Kidney (tissue), 14 donors: ENCODE results near the gene ARMC5. TPM values are rescaled to one million over a fixed set of nuclear protein-coding genes. Genes with fewer than 3 reads are reported as not detected.
A peak's percentile ranks its signal among the peaks of the same experiment; 100 is the strongest.
"Not testable (repeated sequence)": the region's sequence is repeated elsewhere in the genome, so short reads cannot be mapped to it uniquely, and the experiment has no call there.

Source experiments
- DNase-seq, 5 donors: peaks; one replicate each; pipeline ENCODE4 v3.0.0-alpha.2; 2013 to 2020
- FAIRE-seq: peaks from 2 replicates; lab custom pipeline; 2012; peaks lifted over from hg19 to GRCh38; lab: Jason Lieb, UNC
- H3K27ac ChIP-seq, 2 donors: one replicate each; pipeline ENCODE4 v1.7.0; 2013; ENCODE audit warnings: low read depth in 2 of 2, low read length in 2 of 2, inconsistent platforms in 1 of 2
- H3K27me3 ChIP-seq: one replicate; pipeline ENCODE4 v1.7.1; 2013; ENCODE audit warnings: low read length, inconsistent platforms; ENCODE audit not compliant: control insufficient read depth, insufficient read depth
- H3K36me3 ChIP-seq, 3 donors: one replicate each; pipeline versions ENCODE4 v1.7.0 to v1.7.1; 2013; ENCODE audit warnings: low read length in 3 of 3, control low read depth in 1 of 3, inconsistent platforms in 1 of 3; ENCODE audit not compliant: insufficient read depth in 3 of 3, control insufficient read depth in 2 of 3
- H3K4me1 ChIP-seq, 3 donors: one replicate each; pipeline versions ENCODE4 v1.7.0 to v1.7.1; 2013; ENCODE audit warnings: low read length in 3 of 3, inconsistent platforms in 1 of 3, low read depth in 1 of 3; ENCODE audit not compliant: control insufficient read depth in 2 of 3, insufficient read depth in 2 of 3
- H3K4me3 ChIP-seq, 3 donors: one replicate each; pipeline versions ENCODE4 v1.7.0 to v1.8.1; 2013; ENCODE audit warnings: low read length in 3 of 3, control low read depth in 1 of 3, inconsistent platforms in 1 of 3
- H3K9ac ChIP-seq, 3 donors: one replicate each; pipeline versions ENCODE4 v1.7.0 to v1.7.1; 2013; ENCODE audit warnings: low read length in 3 of 3, control low read depth in 1 of 3, inconsistent platforms in 1 of 3
- H3K9me3 ChIP-seq, 3 donors: one replicate each; pipeline versions ENCODE4 v1.7.0 to v1.7.1; 2013; ENCODE audit warnings: low read length in 3 of 3, control low read depth in 1 of 3, inconsistent platforms in 1 of 3; ENCODE audit not compliant: control insufficient read depth in 2 of 3, insufficient read depth in 1 of 3
- CTCF ChIP-seq: IDR thresholded peaks from 3 replicates; pipeline ENCODE4 v1.5.1; 2012; ENCODE audit warnings: mild to moderate bottlenecking, moderate library complexity, borderline replicate concordance; ENCODE audit not compliant: insufficient read depth; ENCODE audit errors: extremely low read depth
- intact Hi-C: fragments of 100-400 bp; cut with DNase I; formaldehyde crosslinking; loops from one replicate; pipeline ENCODE4 v1.11.1; 2022
- polyA plus RNA-seq: library from polyadenylated mRNA; stranded (reverse); fragments of 350-450 nt; fragmentation: Illumina TruSeq; extraction: RNeasy Lipid Tissue Mini Kit (QIAGEN cat#74804); gene quantifications from one replicate; pipeline ENCODE4 v1.2.3, GENCODE V29; 2014; ENCODE audit warnings: low read depth, low replicate concordance; ENCODE audit not compliant: insufficient read depth
- total RNA-seq: library from RNA; stranded (reverse); fragmentation: NEBNext Ultra II Directional; extraction: Animal tissue kit (Norgen Biotek cat#: 25700); gene quantifications from one replicate; pipeline ENCODE4 v1.2.1, GENCODE V29; 2021
- donor health status: control.
- donor health status: control.
- donor health status: control.
- donor health status: control.
- donor health status: control.
- donor health status: DM: yes; HTN: yes; CAD: no.
- donor health status: Normal renal cell carcinoma (clear cell type).

Gene ARMC5
- total and polyA plus RNA-seq, 2 donors from 2014 or later, result 9.6 to 10.9 TPM

GRCh38 chr16:31439519-31439918 is 19.8 kb upstream of the ARMC5 start:
- no peaks in the 10 kb centered on the region for H3K27me3 ChIP-seq
- no peak overlapping the region for H3K9ac ChIP-seq
- no peak for TF ChIP-seq CTCF
- H3K36me3 ChIP-seq, result no peaks in the 10 kb centered on the region
- no peaks in the 10 kb centered on the region for H3K4me1 ChIP-seq
- no peak overlapping the region for H3K27ac ChIP-seq
- no peaks in the 10 kb centered on the region for H3K9me3 ChIP-seq
- intact Hi-C loops, result no loop called here
- DNase-seq (peak in 1 of 5 donors; percentile 12), FAIRE-seq (no peak)
- H3K4me3 ChIP-seq, result no peak overlapping the region

- intact Hi-C loops, result loop anchor here (10.0 kb wide), 1 partner anchor 456 kb away; the partner anchor contains the start of gene HSD3B7
- Histone ChIP-seq H3K36me3 (no peaks in the 10 kb centered on the region), H3K27me3 (no peaks in the 10 kb centered on the region), H3K4me1 (no peaks in the 10 kb centered on the region), H3K9me3 (no peaks in the 10 kb centered on the region), H3K4me3 (no peak overlapping the region), H3K27ac (no peak overlapping the region), H3K9ac (no peak overlapping the region)
- FAIRE-seq, result no peak
- DNase-seq, result peak in 1 of 5 donors; percentile 11
- TF ChIP-seq CTCF, result no peak
These were observed 18.7 kb upstream of the ARMC5 start for GRCh38 chr16:31440516-31441184.

- FAIRE-seq (no peak), DNase-seq (peak in 2 of 5 donors; percentile 64 to 70)
- no peak overlapping the region for H3K4me3 ChIP-seq
- H3K27me3 ChIP-seq, result no peaks in the 10 kb centered on the region
- no peaks in the 10 kb centered on the region for H3K36me3 ChIP-seq
- no peaks in the 10 kb centered on the region for H3K9me3 ChIP-seq
- H3K4me1 ChIP-seq, result no peaks in the 10 kb centered on the region
- no peak overlapping the region for H3K9ac ChIP-seq
- intact Hi-C loops, result loop anchor here (10.0 kb wide), 1 partner anchor 457 kb away; the partner anchor contains the start of gene HSD3B7
- no peak overlapping the region for H3K27ac ChIP-seq
- no peak for TF ChIP-seq CTCF
These were observed 17.3 kb upstream of the ARMC5 start for GRCh38 chr16:31441956-31442355.

GRCh38 chr16:31445931-31446330 is 13.4 kb upstream of the ARMC5 start:
- H3K9me3 ChIP-seq, H3K27me3 ChIP-seq, H3K36me3 ChIP-seq, H3K4me1 ChIP-seq, H3K4me3 ChIP-seq, H3K27ac ChIP-seq, FAIRE-seq, H3K9ac ChIP-seq: not testable (repeated sequence)
- peak in 1 of 5 donors; percentile 2 for DNase-seq
- intact Hi-C loops, result loop anchor here (10.0 kb wide), 1 partner anchor 461 kb away; the partner anchor contains the start of gene HSD3B7
